Measurements from ENCODE around the gene DCN.

The DCN gene

DNA sequence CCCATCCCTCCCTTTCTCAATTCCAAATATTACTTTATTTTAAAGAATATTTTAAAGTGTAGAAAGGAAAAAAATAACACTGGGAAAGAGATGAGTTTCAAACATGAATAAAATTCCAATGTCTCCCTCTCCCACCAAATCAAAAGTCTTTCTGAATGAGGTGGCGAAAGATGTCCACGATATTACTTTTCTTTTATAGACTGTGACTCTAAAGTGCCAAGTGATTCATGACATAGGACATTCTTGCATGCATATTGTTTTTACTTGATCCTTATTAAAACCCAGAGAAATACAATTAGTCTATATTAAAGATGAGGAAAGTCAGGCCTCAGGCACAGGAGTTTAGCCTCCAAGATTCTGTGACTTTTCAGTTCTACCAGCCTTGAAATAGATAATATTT lies 55.3 kb downstream of the DCN start:
- DNase-seq (ENCODE audit: low spot score) = no peak
- in situ Hi-C loops (cut with MboI; ENCODE audit: low sequenced_read_pairs, unreplicated experiment) = no loop called here
- TF ChIP-seq, protein P1, sequence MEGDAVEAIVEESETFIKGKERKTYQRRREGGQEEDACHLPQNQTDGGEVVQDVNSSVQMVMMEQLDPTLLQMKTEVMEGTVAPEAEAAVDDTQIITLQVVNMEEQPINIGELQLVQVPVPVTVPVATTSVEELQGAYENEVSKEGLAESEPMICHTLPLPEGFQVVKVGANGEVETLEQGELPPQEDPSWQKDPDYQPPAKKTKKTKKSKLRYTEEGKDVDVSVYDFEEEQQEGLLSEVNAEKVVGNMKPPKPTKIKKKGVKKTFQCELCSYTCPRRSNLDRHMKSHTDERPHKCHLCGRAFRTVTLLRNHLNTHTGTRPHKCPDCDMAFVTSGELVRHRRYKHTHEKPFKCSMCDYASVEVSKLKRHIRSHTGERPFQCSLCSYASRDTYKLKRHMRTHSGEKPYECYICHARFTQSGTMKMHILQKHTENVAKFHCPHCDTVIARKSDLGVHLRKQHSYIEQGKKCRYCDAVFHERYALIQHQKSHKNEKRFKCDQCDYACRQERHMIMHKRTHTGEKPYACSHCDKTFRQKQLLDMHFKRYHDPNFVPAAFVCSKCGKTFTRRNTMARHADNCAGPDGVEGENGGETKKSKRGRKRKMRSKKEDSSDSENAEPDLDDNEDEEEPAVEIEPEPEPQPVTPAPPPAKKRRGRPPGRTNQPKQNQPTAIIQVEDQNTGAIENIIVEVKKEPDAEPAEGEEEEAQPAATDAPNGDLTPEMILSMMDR (IDR thresholded peaks at IDR 0.05; ENCODE audit: borderline replicate concordance, control extremely low read depth, extremely low read depth, insufficient read depth, missing control alignments) = no peak

DNA sequence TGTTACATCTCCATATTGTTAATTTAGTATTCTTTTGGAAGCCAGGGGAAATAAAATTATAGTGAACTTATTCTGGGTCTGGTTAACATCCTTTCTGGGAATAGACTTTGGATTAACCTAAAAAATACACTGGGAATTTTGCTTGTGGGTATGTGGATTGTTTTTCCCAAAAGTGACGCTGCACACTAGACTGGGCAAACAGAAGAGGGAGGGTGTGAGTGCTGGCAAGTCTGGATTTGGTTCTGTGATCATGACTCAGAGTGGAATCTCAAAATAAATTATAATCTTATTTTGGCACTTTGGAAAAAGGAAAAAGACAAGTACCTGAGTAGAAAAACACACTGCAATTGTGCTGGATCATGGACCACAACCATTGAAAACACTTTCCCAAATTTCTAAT lies 56.1 kb downstream of the DCN start:
- in situ Hi-C loops (cut with MboI; ENCODE audit: low sequenced_read_pairs, unreplicated experiment) = no loop called here
- TF ChIP-seq, protein P1 (IDR thresholded peaks at IDR 0.05; ENCODE audit: borderline replicate concordance, control extremely low read depth, extremely low read depth, insufficient read depth, missing control alignments) = no peak
- DNase-seq (ENCODE audit: low spot score) = no peak

DNA sequence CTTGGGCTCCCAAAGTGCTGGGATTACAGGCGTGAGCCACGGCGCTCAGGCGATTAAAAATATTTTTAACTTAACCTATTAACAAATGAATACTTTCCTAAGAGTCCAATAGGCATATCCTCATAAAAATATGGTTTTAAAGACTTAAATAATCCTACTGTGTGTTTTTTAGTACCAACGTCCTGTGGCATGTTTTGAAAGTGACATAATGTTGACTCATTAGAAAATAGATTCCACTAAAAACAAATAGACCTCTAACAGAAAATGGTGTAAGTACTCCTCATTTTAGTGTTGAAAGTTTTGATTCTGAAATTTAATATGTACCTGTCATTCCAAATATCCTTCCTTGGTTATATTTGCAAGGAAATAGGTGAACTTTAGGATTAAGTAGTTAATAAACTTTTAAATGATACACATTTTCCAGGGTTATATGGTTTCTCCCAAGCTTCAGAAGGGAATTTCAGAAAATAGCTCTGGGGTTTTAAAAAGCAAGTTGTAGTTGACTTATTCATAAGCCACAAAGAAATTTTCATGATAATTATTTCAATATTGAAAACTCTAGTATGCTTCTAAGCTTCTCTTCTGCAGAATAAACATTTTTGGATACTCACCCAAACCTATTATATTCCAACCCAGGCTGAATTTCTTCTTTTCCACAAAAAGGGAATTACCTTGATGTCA lies 59.2 kb downstream of the DCN start:
- TF ChIP-seq, protein P1 (IDR thresholded peaks at IDR 0.05; ENCODE audit: borderline replicate concordance, control extremely low read depth, extremely low read depth, insufficient read depth, missing control alignments) = no peak
- DNase-seq (ENCODE audit: low spot score) = no peak
- in situ Hi-C loops (cut with MboI; ENCODE audit: low sequenced_read_pairs, unreplicated experiment) = no loop called here

DNA sequence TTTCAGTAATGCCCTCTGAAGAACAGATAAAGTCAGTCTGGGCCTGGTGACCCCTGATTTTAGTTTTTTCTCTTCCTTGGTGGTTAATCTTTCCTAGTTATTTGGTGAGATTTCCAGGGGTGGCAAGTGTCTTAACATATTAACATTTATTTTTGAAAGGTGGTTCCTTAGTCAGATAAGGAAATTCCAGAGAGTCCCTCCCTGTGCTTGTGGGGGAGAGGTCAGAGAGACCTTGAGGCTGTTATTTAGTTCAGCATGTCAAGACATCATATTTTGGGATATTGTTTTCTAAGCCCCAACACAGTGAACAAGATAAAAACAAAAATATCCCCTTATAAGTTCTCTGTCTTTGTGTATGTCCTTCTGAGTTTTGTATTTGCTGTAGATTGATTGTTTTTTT lies 61.8 kb downstream of the DCN start:
- TF ChIP-seq, protein P1 (IDR thresholded peaks at IDR 0.05; ENCODE audit: borderline replicate concordance, control extremely low read depth, extremely low read depth, insufficient read depth, missing control alignments) = no peak
- in situ Hi-C loops (cut with MboI; ENCODE audit: low sequenced_read_pairs, unreplicated experiment) = no loop called here
- DNase-seq (ENCODE audit: low spot score) = no peak

DNA sequence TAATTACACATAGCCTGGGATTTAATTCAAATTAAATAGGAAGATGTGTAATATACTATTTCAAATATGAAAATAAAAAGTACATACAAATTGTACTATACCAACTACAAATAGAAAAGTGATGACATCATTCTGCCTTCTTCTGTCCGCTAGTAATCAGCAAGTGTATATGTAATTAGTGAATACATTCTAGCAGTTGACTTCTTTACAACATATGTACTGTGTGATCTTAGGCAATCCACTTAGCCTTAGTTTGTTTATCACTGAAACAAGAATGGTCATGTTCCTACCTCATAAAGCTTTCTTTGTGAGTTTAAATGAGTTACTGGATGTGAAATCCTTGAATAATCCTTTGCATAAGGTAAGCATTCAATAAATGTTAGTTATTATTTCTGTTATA lies 63.5 kb downstream of the DCN start:
- TF ChIP-seq, protein P1 (IDR thresholded peaks at IDR 0.05; ENCODE audit: borderline replicate concordance, control extremely low read depth, extremely low read depth, insufficient read depth, missing control alignments) = no peak
- in situ Hi-C loops (cut with MboI; ENCODE audit: low sequenced_read_pairs, unreplicated experiment) = no loop called here
- no peak for DNase-seq (ENCODE audit: low spot score)

DNA sequence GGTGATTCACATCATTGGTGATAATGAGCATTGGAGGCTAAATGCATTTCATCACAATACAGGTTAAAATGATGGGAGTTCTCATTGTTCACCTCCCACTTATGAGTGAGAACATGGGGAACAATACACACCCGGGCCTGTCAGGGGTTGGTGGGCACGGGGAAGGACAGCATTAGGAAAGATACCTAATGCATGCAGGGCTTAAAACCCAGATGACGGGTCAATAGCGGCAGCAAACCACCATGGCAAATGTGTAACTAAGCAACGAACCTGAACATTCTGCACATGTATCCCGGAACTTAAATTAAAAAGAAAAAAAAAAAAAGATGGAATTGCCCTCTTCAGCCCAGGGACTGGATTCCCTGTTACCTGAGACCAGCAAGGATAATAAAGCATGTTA lies 69.0 kb downstream of the DCN start:
- DNase-seq (ENCODE audit: low spot score) = no peak
- in situ Hi-C loops (cut with MboI; ENCODE audit: low sequenced_read_pairs, unreplicated experiment) = no loop called here
- TF ChIP-seq, protein P1 (IDR thresholded peaks at IDR 0.05; ENCODE audit: borderline replicate concordance, control extremely low read depth, extremely low read depth, insufficient read depth, missing control alignments) = no peak

Measured in GM13976 (cell line).